Transverse colon (tissue), 4 donors: ENCODE results near the gene KIF21A. TPM values are rescaled to one million over a fixed set of nuclear protein-coding genes. Genes with fewer than 3 reads are reported as not detected.

Experiments used
- DNase-seq: peaks from one replicate; pipeline ENCODE4 v3.0.0-alpha.2; 2019
- H3K27ac ChIP-seq, 4 donors: fragments of 200-600 bp; sonication (generic); 2 replicates each; pipeline ENCODE4 v1.5.1; 2016 to 2018; ENCODE audit warnings: inconsistent platforms in 4 of 4
- H3K27me3 ChIP-seq: fragments of 200-600 bp; sonication (generic); 2 replicates; pipeline ENCODE4 v1.5.1; 2017; ENCODE audit warnings: inconsistent platforms
- H3K36me3 ChIP-seq, 4 donors: fragments of 200-600 bp; sonication (generic); 2 replicates each; pipeline ENCODE4 v1.5.1; 2017 to 2019; ENCODE audit warnings: inconsistent platforms in 4 of 4
- H3K4me1 ChIP-seq, 4 donors: fragments of 200-600 bp; sonication (generic); 2 replicates each; pipeline ENCODE4 v1.5.1; 2017 to 2020; ENCODE audit warnings: inconsistent platforms in 4 of 4
- H3K4me3 ChIP-seq, 4 donors: fragments of 200-600 bp; sonication (generic); 1 replicate in 1 of 4; 2 replicates in 3 of 4; pipeline versions ENCODE4 v1.5.1 to v1.6.1; 2017 to 2019; ENCODE audit warnings: inconsistent platforms in 4 of 4
- H3K9me3 ChIP-seq, 2 donors: fragments of 200-600 bp; sonication (generic); 2 replicates each; pipeline ENCODE4 v1.5.1; 2017 to 2019; ENCODE audit warnings: inconsistent platforms in 2 of 2
- EP300 ChIP-seq: sonication (generic); formaldehyde crosslinking; IDR thresholded peaks from one replicate; pipeline ENCODE4 v1.6.1; 2017; ENCODE audit warnings: antibody characterized with exemption, low read depth
- POLR2A ChIP-seq: fragments of 450-650 bp; IDR thresholded peaks from one replicate; pipeline ENCODE4 v1.6.1; 2016; ENCODE audit warnings: antibody characterized with exemption, mild to moderate bottlenecking, moderate library complexity
- POLR2AphosphoS5 ChIP-seq, 3 donors: sonication (generic); formaldehyde crosslinking; IDR thresholded peaks; one replicate each; pipeline ENCODE4 v1.6.1; 2016; ENCODE audit warnings: antibody characterized with exemption in 3 of 3
- WGBS, 2 donors: methylation state at CpG; one replicate each; pipeline ENCODE4 v1.1.5; 2018; ENCODE audit warnings: low coverage in 1 of 2; 5-methylcytosine and 5-hydroxymethylcytosine counted together
- in situ Hi-C, 4 donors: fragments of 200-750 bp; cut with MboI; loops; one replicate each; pipeline versions ENCODE4 v1.15.0 to v1.15.1; 2017; ENCODE audit warnings: low sequenced_read_pairs in 3 of 4, low pct_ligation_motif_present in 1 of 4, low pct_unique_long_range_greater_than_20kb in 1 of 4
- intact Hi-C: fragments of 100-400 bp; cut with DNase I; formaldehyde crosslinking; loops from one replicate; pipeline ENCODE4 v1.15.1; 2023; ENCODE audit warnings: low total_unique reads
- total RNA-seq, 4 donors: library from RNA; depleted of rRNA; stranded (reverse); fragments of >200 nt; gene quantifications; one replicate each; pipeline ENCODE4 v1.1.0, GENCODE V29; 2016
- TF ChIP-seq, protein P1 (sequence below), 5 experiments: fragments of 200-600 bp in 3 of 5; fragments of 450-650 bp in 2 of 5; sonication (generic) in 3 of 5; IDR thresholded peaks; 1 replicate in 2 of 5; 2 replicates in 3 of 5; pipeline ENCODE4 v1.5.1; 2016 to 2017; ENCODE audit warnings: antibody characterized with exemption in 5 of 5, inconsistent platforms in 3 of 5, mild to moderate bottlenecking in 2 of 5, moderate library complexity in 1 of 5

KIF21A gene
- total RNA-seq, 4 donors from 2014 or later: 23.6 to 40.6 (median 31.9) TPM

DNA sequence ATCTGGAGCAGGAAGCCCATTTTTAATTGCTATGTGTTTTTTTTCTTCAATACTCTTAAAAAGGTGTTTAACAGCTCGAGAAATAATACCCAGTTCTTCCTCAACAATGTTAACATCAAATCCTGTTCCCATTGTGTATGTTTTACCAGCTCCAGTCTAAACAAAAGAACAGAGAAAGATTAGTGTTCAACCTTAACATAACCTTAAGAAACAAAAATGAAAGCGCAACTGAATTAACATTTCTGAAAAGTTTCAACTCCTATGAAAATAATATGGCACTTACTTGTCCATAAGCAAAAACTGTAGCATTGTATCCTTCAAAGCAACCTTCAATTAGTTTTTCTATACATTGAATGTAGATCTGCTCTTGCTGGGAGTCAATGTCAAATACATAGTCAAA, 73.2 kb downstream of the KIF21A start:
- Histone ChIP-seq H3K4me1 (no peaks in the 10 kb centered on the region), H3K27ac (no peak overlapping the region), H3K4me3 (no peak overlapping the region), H3K36me3 (no peaks in the 10 kb centered on the region), H3K27me3 (no peaks in the 10 kb centered on the region), H3K9me3 (no peaks in the 10 kb centered on the region)
- in situ Hi-C loops (no loop called here), intact Hi-C loops (no loop called here)
- TF ChIP-seq POLR2A (no peak), POLR2AphosphoS5 (IDR thresholded peaks at IDR 0.05) (no peak), EP300 (no peak)
- TF ChIP-seq, protein P1, sequence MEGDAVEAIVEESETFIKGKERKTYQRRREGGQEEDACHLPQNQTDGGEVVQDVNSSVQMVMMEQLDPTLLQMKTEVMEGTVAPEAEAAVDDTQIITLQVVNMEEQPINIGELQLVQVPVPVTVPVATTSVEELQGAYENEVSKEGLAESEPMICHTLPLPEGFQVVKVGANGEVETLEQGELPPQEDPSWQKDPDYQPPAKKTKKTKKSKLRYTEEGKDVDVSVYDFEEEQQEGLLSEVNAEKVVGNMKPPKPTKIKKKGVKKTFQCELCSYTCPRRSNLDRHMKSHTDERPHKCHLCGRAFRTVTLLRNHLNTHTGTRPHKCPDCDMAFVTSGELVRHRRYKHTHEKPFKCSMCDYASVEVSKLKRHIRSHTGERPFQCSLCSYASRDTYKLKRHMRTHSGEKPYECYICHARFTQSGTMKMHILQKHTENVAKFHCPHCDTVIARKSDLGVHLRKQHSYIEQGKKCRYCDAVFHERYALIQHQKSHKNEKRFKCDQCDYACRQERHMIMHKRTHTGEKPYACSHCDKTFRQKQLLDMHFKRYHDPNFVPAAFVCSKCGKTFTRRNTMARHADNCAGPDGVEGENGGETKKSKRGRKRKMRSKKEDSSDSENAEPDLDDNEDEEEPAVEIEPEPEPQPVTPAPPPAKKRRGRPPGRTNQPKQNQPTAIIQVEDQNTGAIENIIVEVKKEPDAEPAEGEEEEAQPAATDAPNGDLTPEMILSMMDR (IDR thresholded peaks at IDR 0.05): no peak
- no peak for DNase-seq
- 74 to 79% methylated on average over 2 of the region's 2 CpGs for WGBS, 2 donors

DNA sequence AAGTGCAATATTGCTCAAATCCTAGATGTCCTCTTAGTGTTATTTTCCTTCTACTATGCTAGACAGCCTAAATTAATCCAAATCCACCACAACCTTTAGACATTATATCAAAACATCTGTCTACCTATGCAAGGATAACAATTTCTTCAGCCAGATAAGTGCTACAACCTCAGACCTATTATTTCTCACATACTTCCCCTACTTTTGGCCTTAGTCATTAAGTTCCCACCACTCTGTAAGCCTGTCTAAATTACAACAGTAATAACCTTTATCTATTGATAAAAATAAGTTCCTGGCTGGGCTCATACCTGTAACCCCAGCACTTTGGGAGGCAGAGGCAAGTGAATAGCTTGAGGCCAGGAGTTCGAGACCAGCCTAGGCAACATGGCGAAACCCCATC, 74.0 kb downstream of the KIF21A start:
- intact Hi-C loops (no loop called here), in situ Hi-C loops (no loop called here)
- Histone ChIP-seq H3K36me3 (no peaks in the 10 kb centered on the region), H3K27ac (no peak overlapping the region), H3K9me3 (no peaks in the 10 kb centered on the region), H3K27me3 (no peaks in the 10 kb centered on the region), H3K4me3 (no peak overlapping the region), H3K4me1 (no peaks in the 10 kb centered on the region)
- TF ChIP-seq, protein P1 (IDR thresholded peaks at IDR 0.05): no peak
- TF ChIP-seq POLR2AphosphoS5 (IDR thresholded peaks at IDR 0.05) (no peak), POLR2A (no peak), EP300 (no peak)
- no peak for DNase-seq
- 92 to 100% methylated on average over 1 to 2 of the region's 2 CpGs for WGBS, 2 donors

DNA sequence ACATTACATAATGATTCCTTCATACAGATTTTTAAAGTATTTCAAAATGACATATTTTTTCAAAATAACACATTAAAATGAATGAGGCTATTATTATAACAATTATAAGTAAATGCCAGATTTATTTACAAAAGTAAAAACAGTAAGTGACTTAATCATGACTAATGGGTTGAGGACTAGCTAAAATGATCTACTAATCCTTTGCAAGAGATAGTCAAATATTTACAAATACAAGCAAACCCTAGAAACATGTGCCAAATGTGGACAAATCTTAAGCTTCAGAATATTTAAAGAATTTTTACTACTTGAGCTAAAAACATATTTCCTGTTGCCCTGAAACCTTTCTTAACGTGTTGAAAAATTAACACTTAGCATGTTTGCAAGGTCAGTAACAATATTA, 74.8 kb downstream of the KIF21A start:
- intact Hi-C loops (no loop called here), in situ Hi-C loops (no loop called here)
- WGBS, 2 donors: 25 to 50% methylated on average over 1 of the region's 1 CpG
- no peaks in the 10 kb centered on the region for H3K27me3 ChIP-seq
- H3K27ac ChIP-seq: no peak overlapping the region
- no peak for DNase-seq
- no peaks in the 10 kb centered on the region for H3K4me1 ChIP-seq
- no peaks in the 10 kb centered on the region for H3K36me3 ChIP-seq
- TF ChIP-seq POLR2A (no peak), POLR2AphosphoS5 (IDR thresholded peaks at IDR 0.05) (no peak), EP300 (no peak)
- TF ChIP-seq, protein P1 (IDR thresholded peaks at IDR 0.05): no peak
- no peak overlapping the region for H3K4me3 ChIP-seq
- no peaks in the 10 kb centered on the region for H3K9me3 ChIP-seq

DNA sequence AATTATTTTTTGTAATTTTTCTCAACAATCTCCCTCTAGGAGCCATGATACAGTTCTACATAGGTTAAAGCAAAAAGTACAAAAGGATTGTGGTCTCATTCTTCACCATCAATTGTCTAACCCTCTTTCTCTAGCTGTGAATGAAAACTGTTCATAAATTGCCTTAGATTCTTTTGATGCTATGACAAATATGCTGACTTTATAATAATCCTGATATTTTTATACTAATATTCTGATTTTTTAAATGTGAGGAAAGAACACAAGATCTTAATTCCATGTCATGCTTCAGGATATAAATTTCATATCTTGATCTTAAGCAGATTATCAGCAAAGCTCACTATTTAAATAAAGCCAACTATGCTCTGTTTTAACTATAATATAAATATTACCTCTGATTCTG, 75.4 kb downstream of the KIF21A start:
- in situ Hi-C loops (no loop called here), intact Hi-C loops (no loop called here)
- H3K9me3 ChIP-seq: no peaks in the 10 kb centered on the region
- no peaks in the 10 kb centered on the region for H3K4me1 ChIP-seq
- no peak overlapping the region for H3K27ac ChIP-seq
- TF ChIP-seq POLR2AphosphoS5 (IDR thresholded peaks at IDR 0.05): no peak
- TF ChIP-seq POLR2A: no peak
- TF ChIP-seq EP300: no peak
- TF ChIP-seq, protein P1 (IDR thresholded peaks at IDR 0.05): no peak
- no peak overlapping the region for H3K4me3 ChIP-seq
- no peaks in the 10 kb centered on the region for H3K27me3 ChIP-seq
- peaks cover 0 to under 1% (median 0%) of the 10 kb centered on the region in 4 donors for H3K36me3 ChIP-seq
- DNase-seq: no peak
